Activated gamma-delta T cell (primary cell): ENCODE measurements around the gene WNT8B.

Source experiments
- DNase-seq: peaks from one replicate; lab custom pipeline; 2025; lab: John Stamatoyannopoulos, UW

The WNT8B gene

GRCh38 chr10:100519311-100520051 lies 56.7 kb downstream of the WNT8B start, which contains the start of gene SEC31B:
SEC31B (minus strand) TSS chr10:100519861; CDS start chr10:100516952, 2,909 bp downstream.
- DNase-seq, result no peak

GRCh38 chr10:100520811-100521210 lies 58.0 kb downstream of the WNT8B start:
- no peak for DNase-seq

- DNase-seq, result no peak
Observed at GRCh38 chr10:100522107-100522801, 59.4 kb downstream of the WNT8B start.

- DNase-seq, result no peak
Observed at GRCh38 chr10:100522945-100523344, 60.1 kb downstream of the WNT8B start.

GRCh38 chr10:100524206-100524605 lies 61.4 kb downstream of the WNT8B start:
- no peak for DNase-seq

GRCh38 chr10:100524638-100525037 lies 61.8 kb downstream of the WNT8B start:
- DNase-seq, result no peak

GRCh38 chr10:100528123-100528886 lies 65.5 kb downstream of the WNT8B start:
- no peak for DNase-seq

- no peak for DNase-seq
Observed at GRCh38 chr10:100528921-100529474, 66.2 kb downstream of the WNT8B start.

- peak; percentile 60 for DNase-seq
Observed at GRCh38 chr10:100529475-100530298, 66.9 kb downstream of the WNT8B start, which contains the start of gene NDUFB8. NDUFB8 (minus strand) TSS chr10:100529871; CDS start chr10:100529851, 20 bp downstream.

- no peak for DNase-seq
Observed at GRCh38 chr10:100531761-100532160, 69.0 kb downstream of the WNT8B start.
